ENCODE results near the gene GLI2.

GRCh38 chr2:120687210-120687609 is 48.5 kb upstream of the GLI2 start:
- no peak for TF ChIP-seq CTCF (IDR thresholded peaks at IDR 0.05)
- no peak for TF ChIP-seq POLR2A (IDR thresholded peaks at IDR 0.05)
